IPS DF 19.7 (cell line): ENCODE measurements around the gene FOXE3.

ENCODE experiments used
- DNase-seq: peaks from one replicate; pipeline ENCODE4 v3.0.0-alpha.2; 2013; ENCODE audit warnings: low read depth, low spot score

Gene FOXE3

GRCh38 chr1:47415728-47416318 lies at the start of gene FOXE3:
Gene FOXE3, plus strand, starts transcription at chr1:47416285. Its CDS starts 31 bp downstream, at chr1:47416316.
- no peak for DNase-seq

GRCh38 chr1:47367651-47368050 lies 48.4 kb upstream of the FOXE3 start:
- no peak for DNase-seq

GRCh38 chr1:47371016-47371517 lies 45.0 kb upstream of the FOXE3 start:
- DNase-seq: no peak

GRCh38 chr1:47374501-47374900 lies 41.6 kb upstream of the FOXE3 start:
- no peak for DNase-seq

GRCh38 chr1:47378147-47378546 lies 37.9 kb upstream of the FOXE3 start:
- DNase-seq: no peak

GRCh38 chr1:47380699-47381098 lies 35.4 kb upstream of the FOXE3 start:
- DNase-seq: no peak

- no peak for DNase-seq
Measured at GRCh38 chr1:47382399-47382983, 33.6 kb upstream of the FOXE3 start.

GRCh38 chr1:47384083-47384482 lies 32.0 kb upstream of the FOXE3 start:
- DNase-seq: no peak

- no peak for DNase-seq
Measured at GRCh38 chr1:47385020-47385419, 31.1 kb upstream of the FOXE3 start.

- no peak for DNase-seq
Measured at GRCh38 chr1:47386268-47386667, 29.8 kb upstream of the FOXE3 start.

GRCh38 chr1:47388030-47388890 lies 27.8 kb upstream of the FOXE3 start:
- DNase-seq: no peak

- peak; percentile 28 for DNase-seq
Measured at GRCh38 chr1:47388891-47389238, 27.2 kb upstream of the FOXE3 start.

- no peak for DNase-seq
Measured at GRCh38 chr1:47389731-47390130, 26.4 kb upstream of the FOXE3 start.

GRCh38 chr1:47390843-47391242 lies 25.2 kb upstream of the FOXE3 start:
- no peak for DNase-seq

- DNase-seq: no peak
Measured at GRCh38 chr1:47393141-47393540, 22.9 kb upstream of the FOXE3 start.

GRCh38 chr1:47395433-47395832 lies 20.7 kb upstream of the FOXE3 start:
- DNase-seq: no peak

- no peak for DNase-seq
Measured at GRCh38 chr1:47396671-47397196, 19.4 kb upstream of the FOXE3 start.

GRCh38 chr1:47399138-47399845 lies 16.8 kb upstream of the FOXE3 start:
- DNase-seq: no peak

GRCh38 chr1:47399846-47400155 lies 16.3 kb upstream of the FOXE3 start:
- DNase-seq: no peak

- DNase-seq: no peak
Measured at GRCh38 chr1:47401761-47402160, 14.3 kb upstream of the FOXE3 start.

GRCh38 chr1:47402591-47402990 lies 13.5 kb upstream of the FOXE3 start:
- no peak for DNase-seq

GRCh38 chr1:47403321-47403910 lies 12.7 kb upstream of the FOXE3 start:
- no peak for DNase-seq
